GM19397 (cell line): Measurements from ENCODE around the gene CD14.
"Not testable (repeated sequence)": the region's sequence is repeated elsewhere in the genome, so short reads cannot be mapped to it uniquely, and the experiment has no call there.

Source experiments
- ATAC-seq: cut with Tn5 transposase; IDR thresholded peaks from one replicate; pipeline ENCODE4 v1.9.1; 2021; ENCODE audit warnings: mild to moderate bottlenecking, moderate library complexity; ENCODE audit not compliant: unreplicated experiment

CD14 gene

DNA sequence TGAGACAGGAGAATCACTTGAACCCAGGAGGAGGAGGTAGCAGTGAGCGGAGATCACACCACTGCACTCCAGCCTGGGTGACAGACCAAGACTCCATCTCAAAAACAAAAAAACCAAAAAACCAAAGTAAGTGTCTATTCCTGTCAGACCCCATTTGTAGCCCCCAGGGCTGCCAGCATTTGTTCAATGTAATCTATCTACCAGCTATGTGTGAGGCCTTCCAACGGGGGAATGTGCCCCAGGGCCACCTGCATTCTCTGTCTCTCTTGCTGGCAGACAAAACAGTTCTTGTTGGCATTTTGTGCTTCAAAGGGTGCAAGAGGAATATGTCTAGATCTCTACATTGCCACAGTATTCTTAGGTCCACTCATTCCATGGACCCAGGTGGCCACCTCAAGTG, 34.1 kb downstream of the CD14 start:
- no peak for ATAC-seq

DNA sequence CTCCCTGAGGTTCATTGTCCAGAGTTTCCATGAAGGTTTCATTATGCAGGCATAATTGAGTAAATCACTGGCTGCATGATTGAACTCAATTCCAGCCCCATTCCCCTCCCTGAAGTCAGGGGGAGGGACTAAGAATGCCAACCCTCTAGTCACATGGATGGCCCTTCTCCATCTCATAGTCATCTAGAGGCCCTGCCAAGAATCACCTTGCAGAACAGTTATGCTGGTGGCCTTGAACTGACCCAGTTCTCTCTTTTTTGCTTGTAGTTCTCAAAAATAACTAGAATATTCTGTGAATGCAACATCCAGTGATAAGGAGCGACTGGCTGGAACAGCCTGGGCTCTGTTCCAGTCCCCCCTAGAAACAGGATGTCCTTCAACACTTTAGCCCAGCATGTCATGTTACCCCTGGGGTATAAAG, 36.6 kb downstream of the CD14 start:
- ATAC-seq, result no peak

DNA sequence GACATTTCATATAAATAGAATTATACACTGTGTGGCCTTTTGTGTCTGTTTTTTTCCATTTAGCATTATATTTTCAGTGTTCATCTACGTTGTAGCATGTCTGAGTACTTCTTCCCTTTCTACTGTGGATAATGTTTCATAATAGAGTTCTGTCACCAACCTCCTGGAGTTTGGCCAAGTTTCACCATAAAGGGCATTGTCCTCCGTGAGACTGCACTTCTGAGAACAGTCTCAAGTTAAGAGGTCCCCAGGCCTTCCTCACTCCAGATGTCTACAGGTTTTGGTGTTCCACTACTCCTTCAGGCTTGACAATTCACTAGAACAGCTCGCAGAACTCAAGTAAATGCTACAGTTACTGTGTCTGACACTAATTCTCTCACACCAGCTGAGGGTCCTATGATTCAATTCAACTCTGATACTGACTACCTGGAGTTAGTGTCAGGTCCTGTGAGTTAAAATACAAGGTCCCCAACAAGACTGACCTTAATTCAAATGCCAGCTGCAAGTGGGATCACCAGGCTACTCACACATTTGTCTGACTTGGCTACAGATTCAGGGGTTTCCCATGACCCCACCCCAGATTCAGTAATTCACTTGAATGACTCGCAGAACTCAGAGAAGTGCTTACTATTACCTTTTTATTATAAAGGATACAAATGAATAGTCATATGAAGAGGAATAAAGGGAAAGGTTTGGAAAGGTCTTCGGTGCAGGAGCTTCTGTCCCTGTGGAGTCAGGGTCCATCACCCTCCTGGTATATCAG, 37.3 kb downstream of the CD14 start:
- ATAC-seq, result no peak

DNA sequence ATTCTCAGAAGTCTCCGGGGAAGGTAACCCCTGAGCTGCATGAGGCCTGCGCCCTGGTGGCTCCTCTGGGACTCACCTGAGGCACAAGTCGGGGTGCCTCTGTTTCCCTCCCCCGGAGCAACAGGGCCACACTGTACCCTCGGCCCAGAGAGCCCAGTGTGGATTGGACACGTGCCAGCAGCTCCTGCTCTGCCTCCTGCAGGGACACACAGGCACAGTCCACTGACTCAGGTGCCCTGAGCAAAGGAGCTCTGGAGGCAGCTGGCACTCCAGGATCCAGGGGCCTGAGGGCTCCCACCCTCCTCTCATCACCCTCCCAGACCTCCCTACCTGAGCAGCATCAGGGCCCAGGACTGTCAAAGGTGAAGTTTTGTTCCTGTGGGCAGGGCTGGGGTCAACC, 38.8 kb downstream of the CD14 start:
- no peak for ATAC-seq

DNA sequence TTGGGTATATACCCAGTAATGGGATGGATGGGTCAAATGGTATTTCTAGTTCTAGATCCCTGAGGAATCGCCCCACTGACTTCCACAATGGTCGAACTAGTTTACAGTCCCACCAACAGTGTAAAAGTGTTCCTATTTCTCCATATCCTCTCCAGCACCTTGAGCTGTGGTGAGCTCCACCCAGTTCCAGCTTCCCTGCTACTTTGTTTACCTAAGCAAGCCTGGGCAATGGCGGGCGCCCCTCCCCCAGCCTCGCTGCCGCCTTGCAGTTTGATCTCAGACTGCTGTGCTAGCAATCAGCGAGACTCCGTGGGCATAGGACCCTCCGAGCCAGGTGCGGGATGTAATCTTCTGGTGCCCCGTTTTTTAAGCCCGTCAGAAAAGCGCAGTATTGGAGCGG, 39.9 kb downstream of the CD14 start:
- ATAC-seq, result not testable (repeated sequence)

DNA sequence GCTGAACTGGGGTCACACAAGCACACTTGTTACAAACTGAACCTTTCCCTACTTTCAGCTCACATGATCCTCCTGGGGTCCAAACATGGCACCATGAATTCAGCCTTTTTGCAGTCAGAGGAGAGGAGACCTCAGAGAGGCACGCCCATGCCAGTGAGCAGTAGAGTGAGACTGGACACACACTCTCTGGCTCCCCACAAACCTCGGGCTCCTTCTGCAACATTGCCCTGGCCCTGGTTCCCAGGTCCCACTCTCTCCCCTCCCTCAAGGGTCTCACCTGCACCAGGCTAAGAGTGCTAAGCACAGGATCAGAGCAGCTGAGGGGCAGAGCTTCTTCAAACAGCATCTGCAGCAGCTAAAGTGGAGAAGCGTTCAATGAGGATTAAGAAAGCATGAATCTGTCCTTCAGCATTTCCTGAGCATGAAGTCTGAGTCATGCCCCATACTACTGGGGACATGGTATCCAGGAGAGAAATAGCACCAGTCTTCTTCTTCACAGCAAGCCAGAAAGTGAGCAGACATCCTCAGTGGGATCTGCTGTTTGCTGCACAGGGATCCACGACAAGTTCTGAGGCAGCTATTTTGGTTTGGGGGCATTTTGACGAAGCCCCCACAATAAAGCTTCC, 41.1 kb downstream of the CD14 start:
- ATAC-seq, result no peak

DNA sequence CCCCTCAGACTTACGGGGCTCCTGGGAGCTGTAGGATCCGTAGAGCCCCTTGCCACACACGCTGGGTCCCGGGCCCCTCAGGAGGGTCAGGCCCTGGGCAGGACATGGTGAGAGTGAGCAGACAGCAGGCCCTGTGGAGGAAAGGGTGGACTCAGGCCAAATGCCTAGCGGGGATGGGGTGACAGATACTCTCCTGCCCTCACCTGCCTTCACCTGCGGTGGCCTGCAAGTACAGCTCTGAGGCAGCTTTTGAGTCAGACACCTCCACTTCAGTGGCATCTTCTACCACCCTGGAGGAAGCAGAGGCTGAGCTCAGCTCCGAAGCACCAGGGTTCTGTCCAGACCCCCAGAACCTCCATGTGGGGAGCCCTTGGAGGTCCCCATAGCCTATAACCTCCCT, 42.1 kb downstream of the CD14 start:
- ATAC-seq, result no peak

DNA sequence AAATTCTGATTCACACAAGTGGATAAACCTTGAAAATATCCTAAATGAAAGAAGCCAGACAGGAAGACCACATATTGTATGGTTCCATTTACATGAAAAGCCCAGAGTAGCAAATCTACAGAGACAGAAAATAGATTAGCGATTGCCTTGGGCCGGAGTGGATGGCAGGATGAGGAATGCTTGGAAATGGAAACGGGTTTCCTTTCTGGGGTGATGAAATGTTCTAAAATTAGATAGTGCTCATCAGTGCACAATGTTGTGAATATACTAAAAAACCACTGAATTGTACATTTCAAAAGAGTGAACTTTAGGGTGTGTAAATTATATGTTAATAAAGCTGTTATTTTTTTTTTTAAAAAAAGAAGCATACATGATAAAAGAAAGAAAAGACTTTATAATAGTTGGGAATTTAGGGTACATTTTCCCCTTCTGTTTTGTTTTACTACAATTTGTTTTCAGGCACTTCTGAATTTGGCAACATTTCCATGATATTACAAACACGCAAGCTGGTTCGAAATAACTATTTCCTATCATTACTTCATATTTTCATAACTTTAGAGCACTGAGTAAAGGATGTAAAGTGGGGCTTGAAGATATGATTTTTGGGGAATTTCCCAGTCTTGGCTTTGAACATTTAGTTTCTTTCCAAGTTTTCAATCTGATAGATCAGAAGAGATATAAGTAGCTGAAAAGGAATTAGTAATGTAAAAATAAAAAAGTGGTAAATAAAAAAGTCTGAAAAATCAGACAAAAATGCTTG, 44.5 kb downstream of the CD14 start:
- no peak for ATAC-seq

DNA sequence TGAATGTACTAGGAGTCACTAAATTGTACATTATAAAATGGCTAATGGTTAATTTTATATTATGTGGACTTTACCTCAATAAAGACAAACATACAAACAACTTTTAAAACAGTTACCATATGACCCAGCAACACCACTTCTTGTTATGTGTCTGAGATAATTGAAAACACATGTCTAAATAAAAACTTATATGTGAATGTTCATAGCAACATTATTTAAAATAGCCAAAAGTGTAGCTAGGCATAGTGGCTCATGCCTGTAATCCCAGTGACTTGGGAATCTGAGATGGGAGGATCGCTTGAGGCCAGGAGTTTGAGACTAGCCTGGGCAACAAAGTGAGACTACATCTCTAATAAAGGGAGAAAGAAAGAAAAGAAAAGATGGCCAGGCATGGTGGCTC, 45.5 kb downstream of the CD14 start:
- ATAC-seq, result no peak
